GM18502 (cell line): Measurements from ENCODE around the gene TXNDC12.
A peak's percentile ranks its signal among the peaks of the same experiment; 100 is the strongest.

Experiments
- ATAC-seq: cut with Tn5 transposase; IDR thresholded peaks from one replicate; pipeline ENCODE4 v1.9.1; 2021; ENCODE audit warnings: mild to moderate bottlenecking; ENCODE audit not compliant: unreplicated experiment, poor library complexity

The TXNDC12 gene

GRCh38 chr1:52003877-52004276 is 51.1 kb downstream of the TXNDC12 start:
- ATAC-seq: no peak

- no peak for ATAC-seq
Observed at GRCh38 chr1:52002038-52002917, 52.7 kb downstream of the TXNDC12 start.

- ATAC-seq: no peak
Observed at GRCh38 chr1:51998701-51999100, 56.3 kb downstream of the TXNDC12 start.

GRCh38 chr1:51997974-51998382 is 57.0 kb downstream of the TXNDC12 start:
- no peak for ATAC-seq

- ATAC-seq: peak; percentile 87
Observed at GRCh38 chr1:51990478-51990965, 64.5 kb downstream of the TXNDC12 start, which contains the start of gene RAB3B. Gene RAB3B (minus strand): TSS chr1:51990700. CDS start chr1:51977117, 13,583 bp downstream.

GRCh38 chr1:51989582-51990477 is 65.2 kb downstream of the TXNDC12 start:
- ATAC-seq: no peak

- no peak for ATAC-seq
Observed at GRCh38 chr1:51988254-51988653, 66.7 kb downstream of the TXNDC12 start.

- ATAC-seq: no peak
Observed at GRCh38 chr1:51986718-51987117, 68.3 kb downstream of the TXNDC12 start.

GRCh38 chr1:51982161-51982560 is 72.8 kb downstream of the TXNDC12 start:
- ATAC-seq: no peak

- no peak for ATAC-seq
Observed at GRCh38 chr1:51981555-51981954, 73.4 kb downstream of the TXNDC12 start.

- no peak for ATAC-seq
Observed at GRCh38 chr1:51978099-51978498, 76.9 kb downstream of the TXNDC12 start.

- no peak for ATAC-seq
Observed at GRCh38 chr1:51976846-51977602, 78.0 kb downstream of the TXNDC12 start.

- no peak for ATAC-seq
Observed at GRCh38 chr1:51973587-51974474, 81.2 kb downstream of the TXNDC12 start.
